ENCODE measurements around the gene TADA2B.

The TADA2B gene

GRCh38 chr4:7043284-7044136, at the start of gene TADA2B:
TSS of gene TADA2B (plus strand) at chr4:7043372. CDS start at chr4:7043580, 208 bp downstream.
- peak; percentile 100 for DNase-seq (ENCODE audit: low spot score)

GRCh38 chr4:6996481-6996880, 46.7 kb upstream of the TADA2B start:
- no peak for DNase-seq (ENCODE audit: low spot score)

- no peak for DNase-seq (ENCODE audit: low spot score)
Observed at GRCh38 chr4:6999172-7000086, 43.7 kb upstream of the TADA2B start.

- DNase-seq (ENCODE audit: low spot score), result no peak
Observed at GRCh38 chr4:7000421-7001176, 42.6 kb upstream of the TADA2B start.

- DNase-seq (ENCODE audit: low spot score), result no peak
Observed at GRCh38 chr4:7001271-7001670, 41.9 kb upstream of the TADA2B start.

GRCh38 chr4:7002336-7002735, 40.8 kb upstream of the TADA2B start:
- no peak for DNase-seq (ENCODE audit: low spot score)

GRCh38 chr4:7003176-7003878, 39.8 kb upstream of the TADA2B start:
- DNase-seq (ENCODE audit: low spot score), result peak; percentile 68

- DNase-seq (ENCODE audit: low spot score), result no peak
Observed at GRCh38 chr4:7003879-7004240, 39.3 kb upstream of the TADA2B start.

- DNase-seq (ENCODE audit: low spot score), result no peak
Observed at GRCh38 chr4:7004331-7004730, 38.8 kb upstream of the TADA2B start.

GRCh38 chr4:7005571-7005970, 37.6 kb upstream of the TADA2B start:
- DNase-seq (ENCODE audit: low spot score), result no peak

- no peak for DNase-seq (ENCODE audit: low spot score)
Observed at GRCh38 chr4:7006411-7006810, 36.8 kb upstream of the TADA2B start.

- DNase-seq (ENCODE audit: low spot score), result no peak
Observed at GRCh38 chr4:7007142-7007907, 35.8 kb upstream of the TADA2B start.

GRCh38 chr4:7007944-7008343, 35.2 kb upstream of the TADA2B start:
- no peak for DNase-seq (ENCODE audit: low spot score)

GRCh38 chr4:7009564-7009963, 33.6 kb upstream of the TADA2B start:
- no peak for DNase-seq (ENCODE audit: low spot score)

GRCh38 chr4:7013175-7013574, 30.0 kb upstream of the TADA2B start:
- no peak for DNase-seq (ENCODE audit: low spot score)

- no peak for DNase-seq (ENCODE audit: low spot score)
Observed at GRCh38 chr4:7014815-7015214, 28.4 kb upstream of the TADA2B start.

- no peak for DNase-seq (ENCODE audit: low spot score)
Observed at GRCh38 chr4:7015383-7016035, 27.7 kb upstream of the TADA2B start.

GRCh38 chr4:7016086-7016485, 27.1 kb upstream of the TADA2B start:
- DNase-seq (ENCODE audit: low spot score), result no peak

GRCh38 chr4:7016512-7016911, 26.7 kb upstream of the TADA2B start:
- no peak for DNase-seq (ENCODE audit: low spot score)

- DNase-seq (ENCODE audit: low spot score), result no peak
Observed at GRCh38 chr4:7017446-7018048, 25.6 kb upstream of the TADA2B start.
